ENCODE measurements around the gene AFF1. TPM values are rescaled to one million over a fixed set of nuclear protein-coding genes. Genes with fewer than 3 reads are reported as not detected.

AFF1 gene
- total RNA-seq, 2 donors from 2014 or later: 42.8 to 57.0 TPM

GRCh38 chr4:87128006-87128705 lies 193.3 kb downstream of the AFF1 start:
- no peaks in the 10 kb centered on the region for H3K9me3 ChIP-seq
- no peak overlapping the region for H3K4me3 ChIP-seq
- no peak for DNase-seq
- no peaks in the 10 kb centered on the region for H3K4me1 ChIP-seq
- H3K27ac ChIP-seq: no peak overlapping the region
- no peaks in the 10 kb centered on the region for H3K27me3 ChIP-seq
- H3K36me3 ChIP-seq (replicated peaks in 1 of 2; ENCODE audit: insufficient read depth in 1 of 2, low read depth in 2 of 2): peaks cover 15 to 28% of the 10 kb centered on the region in 2 donors
- intact Hi-C loops (cut with DNase I): no loop called here
- WGBS, 2 donors: 61 to 74% methylated on average over 2 of the region's 2 CpGs
- ATAC-seq: no peak
- TF ChIP-seq CTCF (IDR thresholded peaks at IDR 0.05): no peak
- TF ChIP-seq POLR2A (IDR thresholded peaks at IDR 0.05): no peak

- Histone ChIP-seq H3K27me3 (no peaks in the 10 kb centered on the region), H3K4me3 (no peak overlapping the region), H3K9me3 (no peaks in the 10 kb centered on the region), H3K36me3 (replicated peaks in 1 of 2; ENCODE audit: insufficient read depth in 1 of 2, low read depth in 2 of 2) (peaks cover 15 to 40% of the 10 kb centered on the region in 2 donors), H3K27ac (no peak overlapping the region), H3K4me1 (no peaks in the 10 kb centered on the region)
- 94 to 97% methylated on average over 6 of the region's 6 CpGs for WGBS, 2 donors
- no peak for ATAC-seq
- TF ChIP-seq CTCF (IDR thresholded peaks at IDR 0.05) (no peak), POLR2A (IDR thresholded peaks at IDR 0.05) (no peak)
- intact Hi-C loops (cut with DNase I): no loop called here
- no peak for DNase-seq
These were observed 194.9 kb downstream of the AFF1 start for GRCh38 chr4:87129681-87130080.

- WGBS, 2 donors: 96% methylated on average over 7 of the region's 7 CpGs
- no peak for TF ChIP-seq CTCF (IDR thresholded peaks at IDR 0.05)
- TF ChIP-seq POLR2A (IDR thresholded peaks at IDR 0.05): no peak
- Histone ChIP-seq H3K27me3 (no peaks in the 10 kb centered on the region), H3K36me3 (replicated peaks in 1 of 2; ENCODE audit: insufficient read depth in 1 of 2, low read depth in 2 of 2) (peaks cover 14 to 36% of the 10 kb centered on the region in 2 donors), H3K9me3 (no peaks in the 10 kb centered on the region), H3K27ac (no peak overlapping the region), H3K4me1 (no peaks in the 10 kb centered on the region), H3K4me3 (no peak overlapping the region)
- no peak for ATAC-seq
- intact Hi-C loops (cut with DNase I): no loop called here
- no peak for DNase-seq
These were observed 196.3 kb downstream of the AFF1 start for GRCh38 chr4:87130985-87131703.

GRCh38 chr4:87132035-87132434 lies 197.2 kb downstream of the AFF1 start:
- WGBS, 2 donors: 95 to 98% methylated on average over 8 of the region's 8 CpGs
- intact Hi-C loops (cut with DNase I): no loop called here
- H3K27ac ChIP-seq: no peak overlapping the region
- no peak for DNase-seq
- H3K36me3 ChIP-seq (replicated peaks in 1 of 2; ENCODE audit: insufficient read depth in 1 of 2, low read depth in 2 of 2): peaks cover 9 to 31% of the 10 kb centered on the region in 2 donors
- no peaks in the 10 kb centered on the region for H3K4me1 ChIP-seq
- no peak for TF ChIP-seq POLR2A (IDR thresholded peaks at IDR 0.05)
- no peak for TF ChIP-seq CTCF (IDR thresholded peaks at IDR 0.05)
- ATAC-seq: no peak
- no peaks in the 10 kb centered on the region for H3K27me3 ChIP-seq
- no peaks in the 10 kb centered on the region for H3K9me3 ChIP-seq
- H3K4me3 ChIP-seq: no peak overlapping the region
